Uterus (tissue), 4 donors: ENCODE results near the gene PHF19. TPM values are rescaled to one million over a fixed set of nuclear protein-coding genes. Genes with fewer than 3 reads are reported as not detected.

Experiments
- DNase-seq, 2 donors: peaks; one replicate each; pipeline ENCODE4 v3.0.0-alpha.2; 2019 to 2020
- H3K27ac ChIP-seq, 2 donors: fragments of 200-600 bp; sonication (generic); 1 replicate in 1 of 2; 2 replicates in 1 of 2; pipeline ENCODE4 v1.5.1; 2016 to 2018
- H3K27me3 ChIP-seq, 2 donors: fragments of 200-600 bp; sonication (generic); one replicate each; pipeline ENCODE4 v1.5.1; 2018 to 2019; ENCODE audit warnings: control low read depth in 1 of 2
- H3K36me3 ChIP-seq, 2 donors: fragments of 200-600 bp; sonication (generic); one replicate each; pipeline ENCODE4 v1.5.1; 2019; ENCODE audit warnings: control low read depth in 1 of 2
- H3K4me1 ChIP-seq, 2 donors: fragments of 200-600 bp; sonication (generic); one replicate each; pipeline ENCODE4 v1.5.1; 2018 to 2019; ENCODE audit warnings: control low read depth in 1 of 2
- H3K4me3 ChIP-seq, 2 donors: fragments of 200-600 bp; sonication (generic); 1 replicate in 1 of 2; 2 replicates in 1 of 2; pipeline ENCODE4 v1.5.1; 2018 to 2019; ENCODE audit warnings: mild to moderate bottlenecking in 1 of 2
- H3K9me3 ChIP-seq, 2 donors: fragments of 200-600 bp; sonication (generic); one replicate each; pipeline ENCODE4 v1.5.1; 2019; ENCODE audit warnings: control low read depth in 1 of 2
- POLR2A ChIP-seq, 2 donors: fragments of 450-650 bp; IDR thresholded peaks; one replicate each; pipeline ENCODE4 v1.6.1; 2016; ENCODE audit warnings: antibody characterized with exemption in 2 of 2, mild to moderate bottlenecking in 1 of 2, moderate library complexity in 1 of 2
- intact Hi-C: fragments of 100-400 bp; cut with DNase I; formaldehyde crosslinking; loops from one replicate; pipeline ENCODE4 v1.15.1; 2023; ENCODE audit warnings: low total_unique reads
- total RNA-seq, 4 donors: library from RNA; depleted of rRNA in 3 of 4; stranded (reverse); fragments of >200 nt in 3 of 4; gene quantifications; one replicate each; pipeline versions ENCODE4 v1.1.0 to v1.2.4, GENCODE V29; 2014 to 2023
- TF ChIP-seq, protein P1 (sequence below), 4 experiments: fragments of 200-600 bp in 2 of 4; fragments of 450-650 bp in 2 of 4; sonication (generic) in 2 of 4; IDR thresholded peaks; one replicate each; pipeline ENCODE4 v1.5.1; 2016 to 2019; ENCODE audit warnings: antibody characterized with exemption in 4 of 4, mild to moderate bottlenecking in 2 of 4, moderate library complexity in 1 of 4
- donor health status: DM: yes; HTN: yes; CAD: no.

PHF19 gene
- total RNA-seq, 4 donors from 2014 or later, result 12.6 to 76.3 (median 31.8) TPM

GRCh38 chr9:120832807-120833206 lies 44.2 kb downstream of the PHF19 start:
- Histone ChIP-seq H3K4me3 (no peak overlapping the region), H3K27me3 (no peaks in the 10 kb centered on the region), H3K27ac (no peak overlapping the region), H3K4me1 (no peaks in the 10 kb centered on the region), H3K9me3 (no peaks in the 10 kb centered on the region), H3K36me3 (no peaks in the 10 kb centered on the region)
- no peak for TF ChIP-seq POLR2A (IDR thresholded peaks at IDR 0.05)
- TF ChIP-seq, protein P1, sequence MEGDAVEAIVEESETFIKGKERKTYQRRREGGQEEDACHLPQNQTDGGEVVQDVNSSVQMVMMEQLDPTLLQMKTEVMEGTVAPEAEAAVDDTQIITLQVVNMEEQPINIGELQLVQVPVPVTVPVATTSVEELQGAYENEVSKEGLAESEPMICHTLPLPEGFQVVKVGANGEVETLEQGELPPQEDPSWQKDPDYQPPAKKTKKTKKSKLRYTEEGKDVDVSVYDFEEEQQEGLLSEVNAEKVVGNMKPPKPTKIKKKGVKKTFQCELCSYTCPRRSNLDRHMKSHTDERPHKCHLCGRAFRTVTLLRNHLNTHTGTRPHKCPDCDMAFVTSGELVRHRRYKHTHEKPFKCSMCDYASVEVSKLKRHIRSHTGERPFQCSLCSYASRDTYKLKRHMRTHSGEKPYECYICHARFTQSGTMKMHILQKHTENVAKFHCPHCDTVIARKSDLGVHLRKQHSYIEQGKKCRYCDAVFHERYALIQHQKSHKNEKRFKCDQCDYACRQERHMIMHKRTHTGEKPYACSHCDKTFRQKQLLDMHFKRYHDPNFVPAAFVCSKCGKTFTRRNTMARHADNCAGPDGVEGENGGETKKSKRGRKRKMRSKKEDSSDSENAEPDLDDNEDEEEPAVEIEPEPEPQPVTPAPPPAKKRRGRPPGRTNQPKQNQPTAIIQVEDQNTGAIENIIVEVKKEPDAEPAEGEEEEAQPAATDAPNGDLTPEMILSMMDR (IDR thresholded peaks at IDR 0.05), result no peak
- intact Hi-C loops, result no loop called here
- no peak for DNase-seq

- Histone ChIP-seq H3K27ac (no peak overlapping the region), H3K27me3 (no peaks in the 10 kb centered on the region), H3K4me3 (no peak overlapping the region), H3K9me3 (no peaks in the 10 kb centered on the region), H3K36me3 (no peaks in the 10 kb centered on the region), H3K4me1 (no peaks in the 10 kb centered on the region)
- TF ChIP-seq, protein P1 (IDR thresholded peaks at IDR 0.05), result no peak
- TF ChIP-seq POLR2A (IDR thresholded peaks at IDR 0.05), result no peak
- DNase-seq, result no peak
- intact Hi-C loops, result no loop called here
These were observed 46.1 kb downstream of the PHF19 start for GRCh38 chr9:120830865-120831264.

DNA sequence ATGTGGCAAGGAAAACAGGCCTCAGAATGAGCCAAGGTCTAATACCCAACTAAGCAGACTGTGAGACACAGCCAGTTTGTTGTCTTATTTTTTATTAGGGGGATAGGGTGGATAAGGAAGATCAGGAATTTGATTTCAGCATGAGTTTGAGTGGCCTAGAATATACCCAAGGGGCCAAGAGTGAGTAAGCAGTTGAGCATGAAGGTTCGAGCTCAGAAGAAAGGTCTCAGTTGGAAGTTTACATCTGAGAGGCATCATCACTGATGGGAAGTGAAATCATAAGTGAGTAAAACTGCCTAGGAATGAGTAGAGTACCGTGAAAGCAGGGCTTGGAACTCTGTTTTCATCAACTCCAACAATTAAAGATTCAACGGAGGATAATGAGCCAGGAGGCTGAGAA lies 46.8 kb downstream of the PHF19 start:
- no peak overlapping the region for H3K27ac ChIP-seq
- no peaks in the 10 kb centered on the region for H3K27me3 ChIP-seq
- no peak for DNase-seq
- intact Hi-C loops, result no loop called here
- no peak for TF ChIP-seq POLR2A (IDR thresholded peaks at IDR 0.05)
- TF ChIP-seq, protein P1 (IDR thresholded peaks at IDR 0.05), result no peak
- H3K4me1 ChIP-seq, result no peaks in the 10 kb centered on the region
- no peaks in the 10 kb centered on the region for H3K9me3 ChIP-seq
- no peak overlapping the region for H3K4me3 ChIP-seq
- no peaks in the 10 kb centered on the region for H3K36me3 ChIP-seq

- TF ChIP-seq, protein P1 (IDR thresholded peaks at IDR 0.05), result no peak
- TF ChIP-seq POLR2A (IDR thresholded peaks at IDR 0.05), result no peak
- no peaks in the 10 kb centered on the region for H3K27me3 ChIP-seq
- no peaks in the 10 kb centered on the region for H3K36me3 ChIP-seq
- H3K4me1 ChIP-seq, result no peaks in the 10 kb centered on the region
- intact Hi-C loops, result no loop called here
- H3K27ac ChIP-seq, result no peak overlapping the region
- H3K9me3 ChIP-seq, result no peaks in the 10 kb centered on the region
- no peak overlapping the region for H3K4me3 ChIP-seq
- no peak for DNase-seq
These were observed 47.3 kb downstream of the PHF19 start for GRCh38 chr9:120829650-120830049.

- no peak for DNase-seq
- H3K9me3 ChIP-seq, result no peaks in the 10 kb centered on the region
- H3K27ac ChIP-seq, result no peak overlapping the region
- intact Hi-C loops, result no loop called here
- H3K36me3 ChIP-seq, result no peaks in the 10 kb centered on the region
- H3K4me3 ChIP-seq, result no peak overlapping the region
- no peak for TF ChIP-seq POLR2A (IDR thresholded peaks at IDR 0.05)
- TF ChIP-seq, protein P1 (IDR thresholded peaks at IDR 0.05), result no peak
- H3K4me1 ChIP-seq, result no peaks in the 10 kb centered on the region
- H3K27me3 ChIP-seq, result no peaks in the 10 kb centered on the region
These were observed 56.9 kb downstream of the PHF19 start for GRCh38 chr9:120820095-120820494.
